Stimulated activated CD4-positive, alpha-beta T cell treated with anti-CD3 and anti-CD28 coated beads, Interleukin-12 subunit alpha, Interleukin-12 subunit beta, amount 100 ng/mL, for 4 hours (primary cell): Measurements from ENCODE around the gene PTPN3.

Experiments used
- DNase-seq: peaks from one replicate; pipeline ENCODE4 v3.0.0-alpha.2; 2020

Gene PTPN3

GRCh38 chr9:109500421-109500974 is 2.4 kb upstream of the PTPN3 start:
- DNase-seq = no peak

DNA sequence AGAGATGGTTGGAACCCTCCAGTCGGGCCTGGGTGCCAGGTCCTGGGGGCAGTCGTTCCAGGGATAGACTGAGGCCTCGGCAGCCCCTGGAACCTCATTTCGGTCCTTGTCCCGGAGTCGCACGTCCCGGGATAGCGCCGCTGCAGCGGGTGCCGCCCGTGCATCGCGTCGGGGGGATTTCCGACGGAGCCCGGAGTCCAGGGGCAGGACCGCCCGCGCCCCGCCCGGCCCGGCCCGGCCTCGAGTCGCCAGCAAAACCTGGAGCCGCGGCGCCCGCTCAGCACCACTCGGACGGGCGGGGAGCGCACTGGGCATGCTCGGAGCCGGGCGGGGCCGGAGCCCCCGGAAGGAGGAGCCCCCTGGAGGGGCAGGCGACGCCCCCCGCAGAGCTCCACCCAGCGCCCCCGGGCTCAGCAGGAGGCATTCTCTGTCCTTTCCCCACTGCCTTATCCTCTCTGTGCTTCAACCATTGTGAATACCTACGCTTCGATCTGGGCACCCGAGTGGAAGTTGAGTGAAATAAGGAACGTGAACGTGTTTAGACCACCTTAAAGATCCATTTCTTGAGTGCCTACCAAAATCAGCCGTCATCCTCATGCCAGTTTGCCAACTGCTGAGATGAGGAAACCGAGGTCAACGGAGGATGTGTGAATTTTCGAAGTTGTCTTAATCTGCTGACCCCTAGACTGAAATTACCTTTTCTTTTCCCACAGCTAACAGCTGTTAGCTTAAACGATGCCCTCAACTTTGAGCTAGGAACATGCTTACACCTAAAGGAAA is 1.7 kb upstream of the PTPN3 start:
- DNase-seq = no peak

GRCh38 chr9:109499093-109499630 is 1.1 kb upstream of the PTPN3 start:
- no peak for DNase-seq

GRCh38 chr9:109497226-109498153 is 617 bp downstream of the PTPN3 start:
- DNase-seq = no peak

DNA sequence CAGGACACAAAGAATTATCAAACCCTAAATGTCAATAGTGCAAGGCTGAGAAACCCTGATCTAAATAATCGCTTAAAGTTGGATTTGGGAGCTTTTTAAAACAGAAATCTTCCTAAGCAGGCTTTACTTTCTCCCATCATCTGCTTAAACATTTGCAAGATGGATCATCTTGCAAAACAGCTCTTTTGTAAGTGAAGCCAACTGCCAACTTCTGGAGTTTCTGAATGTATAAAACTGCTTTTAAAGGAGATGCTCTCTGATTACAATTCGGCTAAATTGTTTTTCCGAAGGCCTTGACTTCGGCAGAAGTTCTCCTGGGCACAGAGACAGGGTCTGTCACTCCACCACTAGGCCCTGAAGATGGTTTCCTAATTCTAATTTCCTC is 1.3 kb downstream of the PTPN3 start:
- no peak for DNase-seq

GRCh38 chr9:109496218-109496617 is 1.9 kb downstream of the PTPN3 start:
- DNase-seq = no peak

- no peak for DNase-seq
Observed at GRCh38 chr9:109493648-109494047, 4.5 kb downstream of the PTPN3 start.

DNA sequence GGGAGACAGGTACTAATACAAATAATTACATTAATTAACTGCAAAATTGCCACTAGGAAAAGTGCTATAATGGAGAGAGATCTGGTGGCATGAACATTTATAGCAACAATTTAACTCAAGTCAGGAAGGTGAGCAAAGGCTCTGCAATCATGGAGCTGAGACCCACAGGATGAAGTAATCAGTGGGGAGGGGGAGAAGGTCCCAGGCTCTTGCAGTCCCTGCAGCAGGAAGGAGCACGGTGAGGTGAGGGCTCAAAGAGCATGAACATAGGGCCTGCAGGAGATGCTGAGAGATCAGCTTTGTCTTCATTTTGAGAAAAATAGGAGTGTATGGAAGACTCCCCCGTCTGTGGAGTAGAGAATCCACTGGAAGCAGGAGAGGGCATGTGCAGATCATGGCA is 6.5 kb downstream of the PTPN3 start:
- DNase-seq = no peak

DNA sequence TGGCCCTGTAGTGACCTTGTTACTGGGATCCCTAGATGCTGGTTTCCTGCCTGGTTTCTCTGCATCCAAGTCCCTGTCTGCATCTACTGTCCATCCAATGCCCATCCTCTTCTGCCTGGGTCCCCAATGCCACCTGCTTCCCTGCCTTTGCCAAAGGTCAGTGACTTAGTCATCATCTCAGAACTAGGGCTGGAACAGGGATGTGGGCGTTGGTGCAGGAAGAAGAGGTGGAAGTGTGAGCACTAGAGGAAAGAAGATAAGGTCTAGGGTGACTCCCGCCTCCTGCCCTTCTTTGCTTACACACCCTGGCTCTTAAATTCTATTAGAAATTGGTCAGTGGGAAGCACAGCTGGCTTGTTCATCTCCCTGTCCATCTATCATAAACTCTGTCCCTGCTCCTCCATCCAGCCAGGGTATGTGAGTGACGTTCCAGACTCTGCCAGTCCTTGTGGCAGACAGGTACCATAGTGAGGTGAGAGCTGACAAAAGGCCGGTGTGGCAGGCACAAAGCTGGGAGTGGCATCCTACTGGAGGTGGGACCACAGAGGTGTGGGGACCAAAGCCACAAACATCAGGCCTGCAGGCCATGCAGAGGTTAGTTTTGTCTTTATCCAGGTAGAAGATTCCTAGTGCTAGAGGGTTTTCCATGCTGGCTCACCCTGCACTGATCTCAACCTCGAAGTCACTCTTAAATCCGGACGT is 9.2 kb downstream of the PTPN3 start:
- no peak for DNase-seq

DNA sequence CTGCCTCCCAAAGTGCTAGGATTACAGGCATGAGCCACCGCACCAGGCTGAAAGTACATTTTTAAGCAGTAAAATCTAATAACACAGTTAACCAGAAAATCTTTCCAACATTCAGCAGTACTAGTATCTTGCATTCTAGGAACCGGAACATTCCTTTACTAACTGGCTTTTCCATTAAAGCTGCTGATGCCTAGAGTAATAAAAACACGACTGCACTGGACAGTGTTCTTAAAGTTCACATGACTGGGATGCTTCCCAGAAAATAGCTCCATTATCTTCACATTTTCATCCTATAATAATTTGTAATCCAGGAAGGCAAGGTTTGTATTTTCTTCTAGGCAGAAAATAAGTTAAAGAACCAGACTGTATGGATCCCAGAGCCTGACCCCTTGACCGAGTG is 9.8 kb downstream of the PTPN3 start:
- DNase-seq = no peak

- DNase-seq = no peak
Observed at GRCh38 chr9:109487247-109487646, 10.9 kb downstream of the PTPN3 start.

GRCh38 chr9:109483744-109484429 is 14.2 kb downstream of the PTPN3 start:
- no peak for DNase-seq

GRCh38 chr9:109482391-109482916 is 15.7 kb downstream of the PTPN3 start:
- no peak for DNase-seq

GRCh38 chr9:109481856-109482255 is 16.3 kb downstream of the PTPN3 start:
- DNase-seq = no peak

DNA sequence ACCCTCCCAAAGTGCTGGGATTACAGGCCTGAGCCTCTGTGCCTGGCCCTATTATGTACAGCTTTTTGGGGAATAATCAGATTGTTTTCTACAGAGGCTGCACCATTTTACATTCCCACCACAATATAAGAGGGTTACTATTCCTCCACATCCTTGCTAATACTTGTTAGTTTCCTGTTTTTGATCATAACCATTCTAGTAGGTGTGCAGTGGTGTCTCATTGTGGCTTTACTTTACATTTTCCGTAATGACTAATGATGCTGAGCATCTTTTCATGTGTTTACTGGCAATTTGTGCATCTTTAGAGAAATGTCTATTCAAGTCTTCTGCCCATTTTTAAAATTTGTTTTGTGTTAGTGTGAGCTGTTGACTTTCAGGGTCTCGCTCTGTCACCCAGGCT is 18.3 kb downstream of the PTPN3 start:
- no peak for DNase-seq

DNA sequence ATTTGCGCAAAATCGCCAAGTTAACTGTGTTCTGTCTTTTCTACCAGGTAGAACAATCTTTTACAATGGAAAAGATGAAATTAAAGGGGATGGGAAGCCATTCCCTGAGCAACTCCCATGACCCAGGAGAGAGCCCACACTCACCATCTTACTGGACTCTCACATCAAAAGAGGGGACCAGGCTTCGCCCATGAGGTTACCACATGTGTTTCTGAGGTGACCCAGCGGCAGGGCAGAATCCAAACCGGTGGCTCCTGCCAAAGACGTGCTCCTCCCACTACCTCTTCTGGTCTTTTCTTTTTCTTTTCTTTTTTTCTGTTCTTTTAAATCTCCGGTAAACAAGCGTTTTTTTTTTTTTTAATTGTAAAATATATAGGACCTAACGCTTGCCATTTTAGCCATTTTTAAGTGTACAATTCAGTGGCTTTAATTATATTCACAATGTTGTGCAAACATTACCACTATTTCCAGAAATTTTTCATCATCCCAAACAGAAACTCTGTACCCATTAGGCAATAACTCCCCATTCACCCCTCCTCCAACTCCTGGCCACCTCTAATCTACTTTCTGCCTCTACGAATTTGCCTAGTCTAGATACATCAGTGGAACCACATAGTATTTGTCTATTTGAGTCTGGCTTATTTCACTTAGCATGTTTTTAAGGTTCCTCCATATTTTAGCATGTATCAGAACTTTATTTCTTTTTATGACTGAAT is 19.3 kb downstream of the PTPN3 start:
- DNase-seq = no peak

- DNase-seq = no peak
Observed at GRCh38 chr9:109478051-109478563, 20.0 kb downstream of the PTPN3 start.

DNA sequence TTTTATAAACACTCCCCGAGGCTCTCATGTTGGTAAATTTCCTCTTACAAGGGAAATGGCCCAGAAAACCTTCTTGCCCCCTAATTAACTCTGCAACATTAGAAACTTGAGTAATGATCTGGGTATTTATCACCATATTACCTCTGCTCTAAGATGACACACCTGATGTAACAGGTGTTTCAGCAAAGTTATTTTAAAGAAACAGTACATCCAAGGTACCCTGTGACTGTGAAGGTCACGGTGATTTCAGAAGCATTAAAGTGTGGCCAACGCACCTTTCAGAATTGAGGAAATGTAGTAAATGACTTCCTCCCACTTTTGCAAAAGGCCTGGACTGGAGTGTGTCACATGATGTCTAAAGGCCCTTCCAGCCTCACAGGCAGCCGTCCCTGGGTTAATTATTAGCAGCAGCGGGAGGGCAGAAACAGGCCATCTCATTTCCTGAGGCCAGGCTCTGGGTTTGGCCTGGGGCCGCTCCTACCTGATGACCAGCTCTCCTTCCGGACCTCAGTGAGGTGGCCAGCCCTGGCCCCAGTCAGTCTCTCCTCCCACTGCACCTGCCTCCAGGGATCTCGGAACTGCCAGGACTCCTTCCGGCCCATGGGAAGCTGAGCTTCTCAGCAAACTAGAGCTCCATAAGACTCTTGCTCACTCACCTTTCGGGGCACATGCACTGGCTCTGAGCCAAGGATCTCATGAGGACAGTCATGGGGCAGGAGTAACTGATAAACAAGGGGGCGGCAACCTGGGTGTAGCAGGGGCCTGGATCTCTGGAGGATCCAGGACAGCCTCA is 20.7 kb downstream of the PTPN3 start:
- DNase-seq = no peak

DNA sequence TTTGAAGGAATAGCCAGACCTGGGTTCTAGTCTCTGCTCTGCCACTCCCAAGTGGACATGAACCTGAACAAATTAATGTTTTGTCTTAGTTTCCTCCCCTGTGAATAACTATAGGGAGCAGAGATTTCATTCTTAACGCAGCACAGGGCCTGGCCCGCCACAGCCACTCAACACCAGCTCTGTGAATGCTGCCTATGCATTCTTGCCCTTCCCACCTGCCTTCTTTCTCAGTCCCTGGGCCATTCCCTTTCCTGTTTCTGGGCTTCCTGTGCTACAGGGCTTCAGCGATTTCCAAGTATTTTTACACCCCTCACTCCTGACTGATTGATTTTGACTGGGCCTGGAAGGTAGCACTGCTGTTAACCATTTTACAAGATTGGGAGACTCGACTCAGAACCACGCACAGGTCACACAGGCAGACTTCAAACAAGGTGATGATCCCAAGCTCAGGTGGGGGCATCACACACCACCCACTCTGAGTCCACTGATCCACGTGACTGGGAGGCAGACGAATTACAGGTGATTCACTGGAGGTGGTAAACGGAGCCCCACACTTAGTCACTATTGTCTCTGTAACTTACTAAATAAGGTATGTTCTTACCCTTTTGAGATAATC is 21.4 kb downstream of the PTPN3 start:
- no peak for DNase-seq

GRCh38 chr9:109475526-109475925 is 22.6 kb downstream of the PTPN3 start:
- DNase-seq = no peak
